Panc1 (cell line): ENCODE measurements around the gene ENTPD1. TPM values are rescaled to one million over a fixed set of nuclear protein-coding genes. Genes with fewer than 3 reads are reported as not detected.

ENCODE experiments used
- ATAC-seq: fragments of 200-7000 bp; cut with Tn5 transposase; 2 replicates; pipeline ENCODE4 v1.9.1; 2020; ENCODE audit warnings: mild to moderate bottlenecking, moderate library complexity
- BruUV-seq: library from RNA; stranded (reverse); fragments of 400-500 nt; replicated peaks from 2 replicates; lab custom pipeline; 2021; lab: Mats Ljungman, UMichigan
- CTCF ChIA-PET: fragments of 300-600 bp; sonication (Branson Sonifier 250); formaldehyde crosslinking; loops from one replicate; lab custom pipeline; 2022; ENCODE audit warnings: antibody characterized with exemption; lab: Charles Lee
- POLR2A ChIA-PET: fragments of 300-600 bp; sonication (Branson Sonifier 250); formaldehyde crosslinking; loops from one replicate; lab custom pipeline; 2022; ENCODE audit warnings: antibody characterized with exemption; lab: Charles Lee
- DNase-seq: peaks from one replicate; pipeline ENCODE4 v3.0.0-alpha.2; 2010; ENCODE audit warnings: low read depth, low spot score
- H3K27ac ChIP-seq: 2 replicates; pipeline ENCODE4 v1.5.1; 2011; ENCODE audit warnings: mild to moderate bottlenecking, low read length, inconsistent platforms
- H3K27me3 ChIP-seq: fragments of 200-500 bp; sonication (Bioruptor generic); 2 replicates; pipeline ENCODE4 v1.6.0; 2014; ENCODE audit warnings: low read length, inconsistent platforms; ENCODE audit not compliant: control insufficient read depth, insufficient read depth
- H3K36me3 ChIP-seq: fragments of 200-500 bp; sonication (Bioruptor generic); 2 replicates; pipeline ENCODE4 v1.5.1; 2014; ENCODE audit warnings: inconsistent platforms, mild to moderate bottlenecking, low read length, moderate library complexity; ENCODE audit not compliant: control insufficient read depth, insufficient read depth
- H3K4me1 ChIP-seq: 2 replicates; pipeline ENCODE4 v1.5.1; 2011; ENCODE audit warnings: inconsistent platforms, mild to moderate bottlenecking, low read length, moderate library complexity; ENCODE audit not compliant: control insufficient read depth, insufficient read depth
- H3K4me3 ChIP-seq, 2 experiments: 2 replicates each; pipeline ENCODE4 v1.5.1; 2011 to 2012; ENCODE audit warnings: low read depth in 2 of 2, low read length in 2 of 2, mild to moderate bottlenecking in 2 of 2, inconsistent platforms in 1 of 2, moderate library complexity in 1 of 2
- H3K9me3 ChIP-seq: fragments of 200-500 bp; sonication (Bioruptor generic); 2 replicates; pipeline ENCODE4 v1.5.1; 2014; ENCODE audit warnings: low read depth, mild to moderate bottlenecking, inconsistent platforms, low read length, moderate library complexity; ENCODE audit not compliant: control insufficient read depth, insufficient read depth
- CTCF ChIP-seq: fragments of 450-650 bp; IDR thresholded peaks from 2 replicates; pipeline ENCODE4 v1.5.1; 2017; ENCODE audit warnings: mild to moderate bottlenecking
- POLR2AphosphoS5 ChIP-seq: IDR thresholded peaks from 2 replicates; pipeline ENCODE4 v1.6.1; 2012; ENCODE audit warnings: mild to moderate bottlenecking, low read depth, low read length, moderate library complexity
- SIN3A ChIP-seq: IDR thresholded peaks from 2 replicates; pipeline ENCODE4 v1.6.1; 2012; ENCODE audit warnings: low read depth, mild to moderate bottlenecking, low read length, moderate library complexity, borderline replicate concordance; ENCODE audit not compliant: insufficient read depth
- TCF7L2 ChIP-seq: IDR thresholded peaks from 2 replicates; pipeline ENCODE4 v1.6.1; 2011; ENCODE audit warnings: mild to moderate bottlenecking, low read depth, low read length, inconsistent platforms
- in situ Hi-C: cut with HindIII; loops from 2 replicates; pipeline ENCODE4 v1.10.0; 2016; ENCODE audit warnings: low sequenced_read_pairs, low pct_unique_long_range_greater_than_20kb
- intact Hi-C: fragments of 100-400 bp; cut with micrococcal nuclease; formaldehyde crosslinking; loops from one replicate; pipeline ENCODE4 v1.10.0; 2022; ENCODE audit not compliant: unreplicated experiment
- total RNA-seq: library from RNA; stranded (reverse); gene quantifications from one replicate; pipeline ENCODE4 v1.2.1, GENCODE V29; 2021; ENCODE audit not compliant: unreplicated experiment
- TF ChIP-seq, protein P1 (sequence below), 2 experiments: IDR thresholded peaks; 2 replicates each; pipeline ENCODE4 v1.6.1; 2011 to 2012; ENCODE audit warnings: low read depth in 2 of 2, control low read depth in 1 of 2, low read length in 1 of 2, mild to moderate bottlenecking in 1 of 2, moderate library complexity in 1 of 2; ENCODE audit not compliant: insufficient read depth in 1 of 2

ENTPD1 gene
- total RNA-seq, 1 experiment from 2014 or later: 0.31 TPM

- Histone ChIP-seq H3K27ac (no peak overlapping the region), H3K4me1 (no peaks in the 10 kb centered on the region), H3K27me3 (no peaks in the 10 kb centered on the region), H3K36me3 (no peaks in the 10 kb centered on the region), H3K4me3 (no peak overlapping the region), H3K9me3 (no peaks in the 10 kb centered on the region)
- TF ChIP-seq POLR2AphosphoS5 (no peak), CTCF (no peak), TCF7L2 (no peak), SIN3A (no peak)
- TF ChIP-seq, protein P1, sequence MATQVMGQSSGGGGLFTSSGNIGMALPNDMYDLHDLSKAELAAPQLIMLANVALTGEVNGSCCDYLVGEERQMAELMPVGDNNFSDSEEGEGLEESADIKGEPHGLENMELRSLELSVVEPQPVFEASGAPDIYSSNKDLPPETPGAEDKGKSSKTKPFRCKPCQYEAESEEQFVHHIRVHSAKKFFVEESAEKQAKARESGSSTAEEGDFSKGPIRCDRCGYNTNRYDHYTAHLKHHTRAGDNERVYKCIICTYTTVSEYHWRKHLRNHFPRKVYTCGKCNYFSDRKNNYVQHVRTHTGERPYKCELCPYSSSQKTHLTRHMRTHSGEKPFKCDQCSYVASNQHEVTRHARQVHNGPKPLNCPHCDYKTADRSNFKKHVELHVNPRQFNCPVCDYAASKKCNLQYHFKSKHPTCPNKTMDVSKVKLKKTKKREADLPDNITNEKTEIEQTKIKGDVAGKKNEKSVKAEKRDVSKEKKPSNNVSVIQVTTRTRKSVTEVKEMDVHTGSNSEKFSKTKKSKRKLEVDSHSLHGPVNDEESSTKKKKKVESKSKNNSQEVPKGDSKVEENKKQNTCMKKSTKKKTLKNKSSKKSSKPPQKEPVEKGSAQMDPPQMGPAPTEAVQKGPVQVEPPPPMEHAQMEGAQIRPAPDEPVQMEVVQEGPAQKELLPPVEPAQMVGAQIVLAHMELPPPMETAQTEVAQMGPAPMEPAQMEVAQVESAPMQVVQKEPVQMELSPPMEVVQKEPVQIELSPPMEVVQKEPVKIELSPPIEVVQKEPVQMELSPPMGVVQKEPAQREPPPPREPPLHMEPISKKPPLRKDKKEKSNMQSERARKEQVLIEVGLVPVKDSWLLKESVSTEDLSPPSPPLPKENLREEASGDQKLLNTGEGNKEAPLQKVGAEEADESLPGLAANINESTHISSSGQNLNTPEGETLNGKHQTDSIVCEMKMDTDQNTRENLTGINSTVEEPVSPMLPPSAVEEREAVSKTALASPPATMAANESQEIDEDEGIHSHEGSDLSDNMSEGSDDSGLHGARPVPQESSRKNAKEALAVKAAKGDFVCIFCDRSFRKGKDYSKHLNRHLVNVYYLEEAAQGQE (IDR thresholded peaks at IDR 0.05; ENCODE audit: insufficient read depth in 1 of 2, low read depth in 2 of 2, low read length in 1 of 2): no peak
- intact Hi-C loops (no loop called here), in situ Hi-C loops (no loop called here)
- DNase-seq (no peak), ATAC-seq (no peak)
- BruUV-seq: no TSS peak
- POLR2A ChIA-PET: no interaction called here
- CTCF ChIA-PET: no interaction called here
Observed at GRCh38 chr10:95748349-95748748, 7.6 kb upstream of the ENTPD1 start.

DNA sequence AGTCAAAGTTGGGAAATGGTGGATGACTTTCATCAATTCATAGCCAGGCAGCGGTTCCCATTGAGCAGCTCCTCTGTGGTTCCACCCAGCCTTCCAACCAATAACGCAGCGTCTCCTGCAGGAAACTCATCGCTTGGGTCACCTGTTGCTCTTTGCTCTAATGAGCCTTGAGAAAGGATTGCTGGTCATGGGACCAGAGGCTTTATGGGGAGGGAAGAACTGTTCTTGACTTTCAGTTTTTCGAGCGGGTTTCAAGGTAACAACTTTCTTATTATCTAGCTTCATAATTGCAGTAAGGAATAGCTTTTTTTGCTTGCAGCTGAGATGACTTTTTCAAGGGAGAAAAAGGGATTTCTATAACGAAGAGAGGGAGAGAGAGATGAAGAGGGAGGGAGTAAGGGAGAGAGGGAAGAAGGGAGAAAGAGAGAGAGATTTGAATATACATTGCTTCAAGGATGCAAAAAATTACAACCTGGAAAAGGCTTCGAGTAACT lies 405 bp upstream of the ENTPD1 start:
- no peaks in the 10 kb centered on the region for H3K36me3 ChIP-seq
- H3K4me3 ChIP-seq: peak overlapping the region in 1 of 2 experiments; percentile 11; a peak in 2 of 4 replicates
- no peak for DNase-seq
- no peak overlapping the region for H3K27ac ChIP-seq
- POLR2A ChIA-PET: no interaction called here
- H3K27me3 ChIP-seq: peaks cover 12% of the 10 kb centered on the region
- no TSS peak for BruUV-seq
- H3K4me1 ChIP-seq: no peaks in the 10 kb centered on the region
- no peaks in the 10 kb centered on the region for H3K9me3 ChIP-seq
- TF ChIP-seq SIN3A (no peak), POLR2AphosphoS5 (no peak), TCF7L2 (no peak), CTCF (no peak)
- TF ChIP-seq, protein P1 (IDR thresholded peaks at IDR 0.05; ENCODE audit: insufficient read depth in 1 of 2, low read depth in 2 of 2, low read length in 1 of 2): no peak
- intact Hi-C loops (no loop called here), in situ Hi-C loops (no loop called here)
- CTCF ChIA-PET: no interaction called here
- 0 out of 2 replicates have a peak, but pooled peaks have one; percentile 49 for ATAC-seq
